HG02623 (cell line): Measurements from ENCODE around the gene TINCR.

Experiments used
- ATAC-seq: cut with Tn5 transposase; IDR thresholded peaks from one replicate; pipeline ENCODE4 v1.9.1; 2021; ENCODE audit warnings: moderate library complexity; ENCODE audit not compliant: unreplicated experiment

The TINCR gene

DNA sequence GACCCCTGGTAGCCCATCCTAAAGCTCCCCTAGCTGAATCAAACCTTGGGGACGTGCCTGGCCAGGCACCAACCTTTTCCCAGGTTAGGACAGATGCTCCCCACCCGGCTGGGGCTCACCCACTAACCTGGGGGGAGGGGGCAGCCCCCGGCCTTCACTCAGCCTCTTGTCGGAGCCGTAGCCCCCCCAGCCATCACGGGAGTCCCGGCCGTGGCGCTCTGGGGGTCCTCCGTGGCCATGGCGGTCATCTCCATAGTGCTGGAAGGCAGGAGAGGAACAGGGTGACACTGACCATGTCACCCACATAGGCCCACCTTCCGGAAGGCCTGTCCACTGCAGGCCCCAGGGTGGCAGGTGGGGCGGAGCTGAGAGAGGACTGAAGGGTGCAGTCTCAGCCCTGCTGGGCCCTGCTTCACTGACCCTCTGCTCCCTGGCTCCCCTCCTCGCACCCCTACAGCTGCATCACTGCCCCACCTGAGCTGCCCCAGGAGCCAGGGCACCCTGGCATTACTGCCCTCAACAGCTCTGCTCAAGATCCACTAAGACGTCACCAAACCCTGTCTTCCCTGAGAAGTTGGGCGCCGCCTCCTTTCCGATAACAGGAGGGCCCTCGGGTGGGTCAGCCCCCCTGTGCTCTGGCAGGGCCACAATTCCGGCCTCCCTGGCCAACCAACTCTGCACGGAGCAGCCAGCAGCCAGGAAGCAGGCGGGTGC lies 22.6 kb upstream of the TINCR start:
- ATAC-seq, result no peak

DNA sequence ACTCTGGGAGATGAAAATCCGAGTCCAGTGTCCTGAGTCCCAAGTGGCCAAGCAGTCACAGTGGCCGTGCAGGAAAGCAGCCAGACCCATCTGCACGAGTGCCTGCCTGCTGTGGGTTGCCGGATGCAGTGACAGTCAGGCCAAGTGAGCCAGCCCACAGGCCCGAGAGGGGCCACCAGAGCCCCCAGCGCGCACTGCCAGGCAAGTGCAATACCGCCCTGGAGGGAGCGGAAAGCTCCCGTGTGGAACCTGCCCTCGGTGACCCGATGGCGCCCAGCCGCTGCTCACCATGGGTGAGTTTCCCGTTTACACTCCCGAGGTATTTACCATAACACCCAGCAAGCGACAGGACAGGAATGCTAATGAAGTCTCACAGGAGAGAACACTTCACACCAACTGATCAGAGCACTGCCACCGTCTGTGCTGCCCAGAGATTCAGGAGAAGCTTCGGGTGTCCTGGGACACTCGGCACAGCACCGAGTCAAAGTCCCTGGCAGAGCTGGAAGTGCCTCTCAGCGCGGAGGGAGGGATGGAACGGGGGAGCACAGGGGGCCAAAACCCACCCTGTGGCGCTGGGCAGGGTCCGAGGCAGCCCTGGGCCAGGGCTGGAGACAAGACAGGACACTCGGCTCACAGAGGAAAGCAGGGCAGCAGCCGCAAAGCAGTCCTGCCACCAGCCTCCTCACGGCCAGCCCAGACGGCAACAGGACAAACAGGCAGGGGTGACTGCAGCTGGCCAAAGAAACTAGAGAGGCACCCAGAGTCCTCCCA lies 21.3 kb upstream of the TINCR start:
- no peak for ATAC-seq

DNA sequence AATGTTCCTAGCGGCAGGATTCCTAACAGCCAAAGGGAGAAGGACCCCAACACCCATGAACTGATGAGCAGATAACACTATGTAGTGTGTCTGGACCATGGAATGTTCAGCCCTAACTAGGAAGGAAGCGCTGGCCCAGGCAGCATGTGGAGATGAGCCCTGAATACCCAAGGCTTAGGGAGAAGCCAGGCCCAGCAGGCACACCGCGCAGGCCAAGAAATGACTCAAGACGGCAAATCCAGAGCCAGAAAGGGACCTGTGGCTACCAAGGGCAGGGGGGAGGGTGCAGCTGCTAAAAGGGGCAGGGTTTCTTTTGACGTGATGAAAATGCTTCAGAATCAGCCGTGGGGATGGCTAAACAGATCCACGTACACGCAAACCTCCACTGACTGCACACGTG lies 20.7 kb upstream of the TINCR start:
- ATAC-seq, result no peak

DNA sequence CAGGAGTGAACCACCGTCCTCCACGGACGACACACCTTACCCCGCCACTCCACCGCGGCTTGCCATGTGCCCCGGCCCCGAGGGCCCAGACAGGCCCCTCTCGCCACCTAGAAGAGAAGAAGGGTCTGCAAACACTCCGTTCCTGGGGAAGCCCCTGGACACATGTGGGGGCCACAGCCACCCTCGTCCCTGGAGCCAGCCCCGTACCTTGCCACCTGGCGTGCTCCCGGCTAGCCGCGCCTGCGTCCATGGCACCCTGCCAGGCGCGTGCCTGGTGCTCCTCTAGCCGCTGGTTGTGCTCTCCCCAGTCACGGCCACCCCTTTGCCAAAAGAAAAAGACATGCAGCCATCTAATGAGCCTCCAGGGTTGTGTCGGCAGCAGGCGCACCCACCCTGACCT lies 19.9 kb upstream of the TINCR start:
- no peak for ATAC-seq

DNA sequence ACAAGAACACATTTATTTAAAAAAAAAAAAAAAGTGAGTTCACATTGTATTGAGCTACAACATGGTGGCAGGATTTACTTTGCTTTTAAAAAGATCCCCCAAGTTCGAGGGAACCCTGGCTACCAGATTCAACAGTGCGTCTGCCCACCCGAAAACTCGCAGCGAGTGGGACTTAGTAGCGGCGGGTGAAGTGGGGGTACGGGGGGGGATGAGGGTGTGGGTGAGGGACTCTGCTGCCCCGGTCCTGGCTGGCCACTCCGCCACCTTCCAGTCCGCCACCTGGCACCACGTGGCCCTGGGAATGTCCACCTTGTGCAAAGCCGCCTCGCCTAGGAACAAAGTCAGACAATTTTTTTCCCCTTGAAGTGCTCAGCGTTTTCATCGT lies 19.3 kb upstream of the TINCR start:
- ATAC-seq, result no peak

DNA sequence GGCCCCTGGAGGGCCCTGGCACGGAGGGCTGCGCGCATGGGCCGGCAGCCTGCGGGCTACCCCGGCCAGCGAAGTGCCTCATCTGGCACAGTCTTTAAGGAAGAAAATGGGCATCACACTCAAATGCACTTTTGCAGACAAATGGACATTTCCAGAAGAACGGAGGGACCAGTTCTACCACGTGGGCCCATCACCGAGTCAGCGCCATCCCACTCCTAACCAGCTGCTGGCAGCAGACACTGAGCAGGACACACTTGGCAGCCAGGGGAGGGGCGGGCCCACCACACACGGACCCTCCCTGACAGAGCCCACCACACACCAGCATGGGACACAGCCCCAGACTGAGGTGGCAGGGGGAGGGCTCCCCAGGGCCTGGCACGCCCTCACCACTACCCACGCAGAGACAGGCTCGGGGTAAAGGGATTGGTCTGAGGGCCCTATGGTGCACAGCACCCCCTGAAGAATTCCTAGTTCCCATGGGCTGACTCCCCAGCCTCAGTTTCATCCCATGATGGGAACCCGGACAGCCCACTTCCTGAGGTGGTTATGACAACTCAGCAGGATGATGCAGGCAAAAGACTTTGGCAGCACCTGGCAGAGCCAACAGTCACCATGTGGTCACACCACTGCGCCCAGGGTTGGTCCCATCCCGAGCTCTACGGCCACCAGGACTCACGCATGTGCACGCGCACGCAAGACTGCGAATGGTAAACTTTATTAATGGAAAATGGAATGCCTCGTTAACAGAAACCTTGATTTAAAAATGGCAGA lies 18.7 kb upstream of the TINCR start:
- ATAC-seq, result no peak

DNA sequence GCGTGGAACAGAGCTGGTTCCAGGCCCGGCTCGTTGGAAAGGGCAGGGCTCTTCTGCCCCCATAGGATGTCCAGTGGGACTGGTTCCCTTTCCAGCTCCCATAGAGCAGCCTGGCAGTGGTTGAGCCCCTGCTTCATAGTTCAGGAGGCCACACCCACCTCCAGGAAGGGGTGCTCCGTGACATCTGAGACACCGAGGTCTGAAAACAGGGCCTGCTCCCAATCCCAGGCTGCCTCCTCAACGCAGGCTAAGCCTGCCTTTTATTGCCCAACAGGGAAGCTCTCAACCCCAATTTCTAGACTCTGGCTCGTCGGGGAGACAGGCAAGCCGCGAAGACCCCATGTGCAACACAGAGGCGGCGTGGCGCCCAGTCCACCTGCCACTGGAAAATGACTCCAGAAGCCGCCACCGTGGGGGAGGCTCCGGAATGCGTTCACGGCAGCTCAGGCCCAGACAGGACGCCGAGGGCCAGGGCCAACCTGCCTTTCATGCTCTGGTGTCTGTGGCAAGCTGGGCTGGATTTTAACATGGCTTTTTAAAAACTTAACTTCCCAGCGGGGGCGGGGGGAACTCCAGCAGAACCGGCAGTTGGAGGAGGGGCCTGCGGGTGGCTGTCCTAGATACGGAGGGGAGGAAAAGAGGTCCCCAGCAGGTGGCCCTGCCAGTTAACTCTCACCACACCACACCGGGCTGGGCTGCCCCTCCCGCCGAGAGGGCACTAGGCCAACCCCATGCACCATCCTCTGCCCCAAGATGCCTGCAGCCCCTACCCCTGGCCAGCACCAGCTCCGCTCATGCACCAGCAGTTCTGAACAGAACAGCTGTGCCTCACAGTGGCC lies 17.9 kb upstream of the TINCR start:
- no peak for ATAC-seq

DNA sequence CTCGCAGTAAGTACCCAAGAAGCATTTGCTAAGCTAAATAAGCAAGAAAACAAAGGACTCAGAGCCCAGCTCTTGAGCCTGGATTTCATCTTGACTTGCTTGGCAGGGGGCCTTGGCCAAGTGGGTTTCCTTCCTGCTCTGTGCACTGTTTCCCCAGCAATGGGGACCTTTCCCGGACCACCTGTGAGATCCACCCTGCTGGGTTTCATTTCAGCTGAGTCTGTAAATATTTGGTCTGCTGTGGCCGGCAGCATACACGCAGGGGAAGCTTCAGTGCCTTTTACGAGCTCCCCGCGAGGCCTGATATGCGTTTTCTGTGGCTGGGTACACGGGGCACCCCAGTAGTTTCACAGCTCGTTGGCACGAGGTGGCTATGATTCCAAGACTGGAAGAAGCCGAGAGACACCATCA lies 12.4 kb upstream of the TINCR start:
- ATAC-seq, result no peak

DNA sequence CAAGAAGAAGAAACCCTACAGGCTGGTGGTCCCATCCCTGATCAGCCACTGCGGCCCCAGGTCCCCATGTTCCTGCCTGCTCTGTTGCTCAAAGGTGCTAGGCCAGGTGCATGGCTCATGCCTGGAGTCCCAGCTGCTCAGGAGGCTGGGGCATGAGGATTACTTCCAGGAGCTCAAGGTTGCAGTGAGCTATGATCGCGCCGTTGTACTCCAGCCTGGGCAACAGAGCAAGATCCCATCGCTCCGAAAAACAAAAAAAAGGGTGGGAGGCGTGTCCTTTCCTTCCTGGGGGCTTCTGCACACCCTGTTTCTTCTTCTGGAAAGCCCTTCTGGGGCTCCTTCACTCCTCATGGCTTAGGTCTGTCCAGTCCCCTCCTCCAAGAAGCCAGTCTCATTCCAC lies 11.9 kb upstream of the TINCR start:
- ATAC-seq, result no peak

DNA sequence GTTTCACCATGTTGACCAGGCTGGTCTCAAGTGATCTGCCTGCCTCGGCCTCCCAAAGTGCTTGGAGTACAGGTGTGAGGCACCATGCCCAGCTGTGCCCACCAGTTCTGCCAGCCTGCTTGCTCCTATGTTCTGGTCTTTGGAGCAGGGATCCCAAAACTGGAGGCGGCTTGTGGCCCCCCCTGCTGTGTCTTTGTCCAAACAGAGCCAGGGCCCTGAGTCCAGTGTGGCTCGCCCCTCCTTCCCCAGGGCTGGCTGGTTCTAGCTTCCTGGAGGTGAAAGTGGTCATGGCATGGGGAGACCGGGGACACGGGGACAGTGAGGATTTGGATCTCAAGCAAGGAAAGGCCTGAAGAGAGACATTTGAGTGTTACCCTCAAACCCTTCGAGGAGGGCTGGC lies 11.5 kb upstream of the TINCR start:
- no peak for ATAC-seq

DNA sequence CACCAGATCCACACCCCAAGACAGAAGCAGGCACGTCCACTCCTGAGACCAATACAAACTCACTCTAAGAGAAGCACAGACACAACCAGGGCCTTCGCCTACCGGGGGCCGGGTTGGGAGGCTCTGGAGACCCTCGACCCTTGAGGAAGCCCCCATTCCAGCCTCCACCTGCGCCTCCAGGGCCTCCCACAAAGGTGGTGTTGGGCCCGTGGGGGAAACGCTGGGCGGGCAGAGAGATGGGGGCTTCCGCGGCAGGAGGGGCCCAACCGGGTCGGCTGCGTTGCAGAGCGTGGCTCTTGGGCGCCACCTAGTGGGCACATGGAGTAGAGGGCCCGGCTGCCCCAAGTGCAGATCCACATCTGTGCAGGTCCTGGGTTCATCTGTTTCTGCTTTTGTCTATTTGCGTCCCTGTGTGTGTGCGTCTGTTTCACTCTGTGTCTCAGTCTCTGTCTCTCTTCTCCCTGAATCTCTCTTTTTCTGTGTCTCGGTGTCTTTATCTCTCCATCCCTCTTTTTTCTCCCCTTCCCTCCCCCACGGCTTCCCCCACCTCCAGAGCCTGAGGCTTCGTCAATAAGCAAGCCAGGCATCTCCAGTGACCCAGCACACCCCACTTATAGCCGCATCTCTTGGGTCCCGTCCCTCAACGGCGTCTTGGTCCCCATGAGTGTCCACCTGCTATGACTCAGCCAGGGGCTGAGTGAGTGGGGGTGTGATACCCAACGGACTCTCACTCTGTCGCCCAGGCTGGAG lies 10.5 kb upstream of the TINCR start:
- ATAC-seq, result no peak

DNA sequence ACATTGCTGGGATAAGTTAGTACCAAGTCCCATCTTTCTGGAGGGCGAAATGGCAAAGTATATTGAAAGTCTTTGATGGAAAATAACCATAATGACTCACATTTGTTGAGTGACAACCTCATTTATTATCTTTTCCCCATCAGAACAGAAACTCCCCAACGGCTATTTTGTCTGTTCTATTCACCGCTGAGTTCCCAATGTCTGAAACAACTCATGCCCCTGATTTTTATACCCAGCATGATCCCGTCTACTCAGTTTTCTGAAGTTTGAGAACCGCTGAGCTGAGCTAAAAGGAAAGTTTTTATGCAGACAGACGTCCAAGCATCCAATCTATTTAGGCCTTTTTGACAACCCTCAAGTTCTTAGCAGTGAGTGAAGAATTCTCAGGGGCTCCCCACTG lies 7.8 kb upstream of the TINCR start:
- no peak for ATAC-seq

DNA sequence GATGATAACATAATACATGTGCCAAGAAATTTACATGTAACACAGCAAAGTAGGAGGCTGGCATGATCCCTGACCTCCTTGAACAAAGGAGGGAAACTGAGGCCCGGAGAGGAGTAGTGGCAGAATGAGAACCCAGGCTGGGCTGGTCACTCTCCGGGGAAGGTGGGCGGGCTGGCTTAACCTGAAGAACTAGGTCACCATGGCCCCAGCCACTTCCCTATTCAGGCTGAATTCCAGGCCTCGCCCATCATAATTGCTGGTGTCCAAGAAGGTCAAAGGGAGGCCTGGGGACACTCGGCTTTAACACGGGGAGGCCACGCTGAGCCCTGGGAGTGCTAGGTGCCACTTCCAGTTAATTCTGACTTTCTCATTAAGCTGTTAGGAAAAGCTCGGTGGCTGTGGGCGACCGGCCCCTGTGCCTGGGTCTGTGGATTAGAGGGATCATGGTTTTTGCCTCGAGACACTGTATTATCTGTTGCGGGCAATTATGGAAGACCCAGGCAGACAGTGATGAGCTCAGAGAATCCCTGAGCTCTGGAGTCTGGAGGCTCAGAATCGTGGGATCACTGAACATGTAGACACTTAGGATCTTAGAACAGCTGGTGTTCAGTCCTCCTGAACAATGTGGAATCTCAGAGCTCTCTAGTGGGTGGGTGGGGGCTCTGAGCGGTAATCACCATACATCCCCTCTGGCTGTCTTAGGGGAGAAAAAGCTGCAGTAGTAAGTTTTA lies 5.0 kb upstream of the TINCR start:
- no peak for ATAC-seq

DNA sequence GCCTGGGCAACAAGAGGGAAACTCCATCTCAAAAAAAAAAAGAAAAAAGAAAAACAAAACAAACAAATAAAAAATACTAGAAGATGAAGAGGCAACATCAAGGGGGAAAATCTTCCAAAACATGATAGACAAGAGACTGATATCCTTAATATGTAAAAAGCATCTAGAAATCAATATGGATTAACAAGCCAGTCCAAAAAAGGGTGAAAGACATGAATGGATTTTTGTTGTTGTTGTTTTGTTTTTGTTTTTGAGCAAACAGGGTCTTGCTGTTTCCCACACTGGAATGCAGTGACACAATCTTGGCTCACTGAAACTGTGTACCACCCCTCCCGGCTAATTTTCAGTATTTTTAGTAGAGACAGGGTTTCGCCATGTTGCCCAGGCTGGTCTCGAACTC lies 4.0 kb upstream of the TINCR start:
- ATAC-seq, result no peak

DNA sequence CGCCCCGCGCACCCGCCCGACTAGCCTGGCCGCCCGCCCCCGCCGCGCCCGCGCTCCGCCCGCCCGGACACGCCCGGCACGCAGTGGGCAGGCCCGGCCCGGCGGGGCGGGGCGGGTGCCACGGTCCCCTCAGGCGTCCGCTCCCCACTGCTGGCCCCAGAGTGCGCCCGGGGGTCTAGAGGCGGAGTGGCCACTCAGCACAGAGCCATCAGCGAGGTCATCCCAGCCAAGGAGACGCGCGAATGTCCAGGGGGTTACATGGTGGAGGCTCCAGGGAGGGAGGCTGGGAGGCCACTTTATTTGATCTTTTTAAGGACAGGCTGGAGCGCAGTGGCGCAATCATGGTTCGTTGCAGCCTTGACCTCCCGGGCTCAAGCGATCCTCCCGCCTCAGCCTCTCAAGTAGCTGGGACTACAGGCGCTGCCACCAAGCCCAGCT lies 236 bp upstream of the TINCR start:
- no peak for ATAC-seq

DNA sequence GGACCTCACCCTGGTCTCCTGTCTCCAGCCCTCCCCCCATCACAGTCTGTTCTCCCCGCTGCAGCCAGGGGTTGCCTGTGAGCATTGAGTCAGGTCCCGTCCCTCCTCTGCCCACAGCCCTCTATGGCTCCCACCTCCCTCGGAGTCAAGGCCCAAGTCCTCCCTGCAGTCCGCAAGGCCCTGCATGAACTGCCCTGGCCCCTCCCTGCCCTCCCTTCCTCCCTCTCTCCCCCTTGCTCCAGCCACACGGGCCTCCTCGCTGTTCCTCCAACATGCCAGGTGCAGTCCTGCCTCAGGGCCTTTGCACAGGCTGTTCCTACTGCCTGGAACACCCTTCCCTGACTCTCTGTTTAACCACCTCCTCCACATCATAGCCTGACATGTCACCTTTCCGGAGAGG lies 2.8 kb downstream of the TINCR start:
- no peak for ATAC-seq

DNA sequence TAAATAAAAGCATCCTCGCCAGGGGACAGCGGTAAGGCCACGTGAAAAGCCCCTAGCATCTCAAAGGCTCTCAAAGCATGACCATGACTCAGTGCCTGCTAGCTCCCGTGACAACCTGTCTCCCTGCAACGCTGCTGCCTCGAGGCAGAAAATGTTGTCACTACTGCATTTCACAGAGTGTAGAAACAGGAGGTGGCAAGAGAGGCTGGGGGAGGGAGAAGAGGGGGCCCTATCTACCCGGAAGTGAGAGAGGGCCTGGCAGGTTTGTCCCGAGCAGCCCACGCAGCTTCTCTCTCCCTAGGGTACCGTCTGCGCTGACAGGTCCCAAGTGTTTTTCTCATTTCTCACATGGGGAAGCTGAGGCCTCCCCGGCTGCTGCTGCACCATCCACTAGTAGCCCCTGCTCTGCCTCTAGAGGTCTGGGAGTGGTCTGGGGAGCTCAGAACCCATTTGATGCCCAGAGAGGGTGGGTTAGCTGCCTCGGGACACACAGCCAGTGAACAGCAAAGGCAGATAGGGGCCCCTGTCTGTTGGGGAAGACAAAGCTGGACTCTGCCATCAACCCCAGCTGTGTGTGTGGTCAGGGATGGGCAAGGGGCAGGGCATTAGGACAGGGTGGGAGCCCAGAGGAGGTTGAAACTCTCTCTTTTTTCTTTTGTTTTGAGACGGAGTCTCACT lies 3.7 kb downstream of the TINCR start:
- ATAC-seq, result no peak

DNA sequence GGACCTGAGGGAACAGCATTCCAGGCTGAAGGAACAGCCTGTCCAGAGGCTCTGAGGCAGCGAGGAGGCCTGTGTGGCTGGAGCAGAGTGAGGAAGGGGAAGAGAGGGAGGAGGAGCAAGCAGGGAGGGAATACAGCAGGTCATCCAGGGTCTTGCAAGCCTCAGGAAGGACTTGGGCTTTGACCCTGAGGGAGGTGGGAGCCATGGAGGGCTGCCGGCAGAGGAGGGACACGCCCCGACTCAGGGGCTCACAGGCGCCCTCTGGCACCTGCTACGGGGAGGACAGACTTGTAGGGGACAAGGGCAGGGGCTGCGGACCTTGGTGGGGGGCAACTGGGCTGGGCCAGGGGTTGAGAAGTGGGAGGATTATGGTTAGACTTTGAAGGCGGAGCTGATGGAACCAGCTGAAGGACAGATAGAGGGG lies 4.7 kb downstream of the TINCR start:
- ATAC-seq, result no peak

DNA sequence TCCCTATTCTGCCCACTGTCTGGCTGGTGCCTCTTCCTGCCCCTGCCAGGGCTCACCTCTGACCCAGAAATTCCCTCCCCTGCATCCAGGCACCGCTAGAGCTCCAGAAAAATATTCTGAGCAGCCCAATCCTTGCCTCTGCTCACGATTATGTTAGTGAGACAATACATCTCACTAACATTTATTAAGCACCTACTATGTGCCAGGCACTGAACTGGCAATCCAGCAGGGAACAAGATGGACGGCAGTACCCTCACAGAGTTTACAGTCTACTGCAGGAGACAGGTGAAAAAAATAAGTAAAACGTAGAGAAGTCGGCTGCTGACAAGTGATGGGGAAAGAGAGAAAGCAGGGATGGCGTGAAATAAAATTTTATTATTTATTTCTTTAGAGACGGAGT lies 5.5 kb downstream of the TINCR start:
- ATAC-seq, result no peak
